ENCODE data around the gene TMOD4. TPM values are rescaled to one million over a fixed set of nuclear protein-coding genes. Genes with fewer than 3 reads are reported as not detected.

TMOD4 gene
- total and polyA plus RNA-seq, 10 of the 15 experiments (the other 5 are each of a cell fraction or from before 2014, with no cell fraction given) = 0.30 to 1.2 (median 0.50) TPM; not detected in 1

GRCh38 chr1:151165738-151166504 lies 9.9 kb downstream of the TMOD4 start, which contains the start of the genes LYSMD1 and SCNM1 (continued):
- TF ChIP-seq, protein P1, sequence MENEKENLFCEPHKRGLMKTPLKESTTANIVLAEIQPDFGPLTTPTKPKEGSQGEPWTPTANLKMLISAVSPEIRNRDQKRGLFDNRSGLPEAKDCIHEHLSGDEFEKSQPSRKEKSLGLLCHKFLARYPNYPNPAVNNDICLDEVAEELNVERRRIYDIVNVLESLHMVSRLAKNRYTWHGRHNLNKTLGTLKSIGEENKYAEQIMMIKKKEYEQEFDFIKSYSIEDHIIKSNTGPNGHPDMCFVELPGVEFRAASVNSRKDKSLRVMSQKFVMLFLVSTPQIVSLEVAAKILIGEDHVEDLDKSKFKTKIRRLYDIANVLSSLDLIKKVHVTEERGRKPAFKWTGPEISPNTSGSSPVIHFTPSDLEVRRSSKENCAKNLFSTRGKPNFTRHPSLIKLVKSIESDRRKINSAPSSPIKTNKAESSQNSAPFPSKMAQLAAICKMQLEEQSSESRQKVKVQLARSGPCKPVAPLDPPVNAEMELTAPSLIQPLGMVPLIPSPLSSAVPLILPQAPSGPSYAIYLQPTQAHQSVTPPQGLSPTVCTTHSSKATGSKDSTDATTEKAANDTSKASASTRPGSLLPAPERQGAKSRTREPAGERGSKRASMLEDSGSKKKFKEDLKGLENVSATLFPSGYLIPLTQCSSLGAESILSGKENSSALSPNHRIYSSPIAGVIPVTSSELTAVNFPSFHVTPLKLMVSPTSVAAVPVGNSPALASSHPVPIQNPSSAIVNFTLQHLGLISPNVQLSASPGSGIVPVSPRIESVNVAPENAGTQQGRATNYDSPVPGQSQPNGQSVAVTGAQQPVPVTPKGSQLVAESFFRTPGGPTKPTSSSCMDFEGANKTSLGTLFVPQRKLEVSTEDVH (IDR thresholded peaks at IDR 0.05; ENCODE audit: low read depth, partially characterized antibody) = peak; percentile 91
- TF ChIP-seq BMI1 (IDR thresholded peaks at IDR 0.05; ENCODE audit: borderline replicate concordance) (no peak), SP1 (IDR thresholded peaks at IDR 0.05; ENCODE audit: low read depth, low read length) (peak; percentile 79), CHD1 (IDR thresholded peaks at IDR 0.05; ENCODE audit: low read depth, low read length) (no peak), EP300 (IDR thresholded peaks at IDR 0.05; ENCODE audit: borderline replicate concordance in 1 of 2, control insufficient read depth in 1 of 2, low read depth in 2 of 2, low read length in 2 of 2) (0 out of 4 replicates have a peak, but pooled peaks of 1 of the 2 experiments have one; percentile 7), MEF2B (IDR thresholded peaks at IDR 0.05; ENCODE audit: partially characterized antibody, poor library complexity, severe bottlenecking) (peak; percentile 25), CREM (IDR thresholded peaks at IDR 0.05; ENCODE audit: low read depth) (peak; percentile 98), RFX5 (IDR thresholded peaks at IDR 0.05; ENCODE audit: low read depth, low read length) (no peak), NBN (IDR thresholded peaks at IDR 0.05) (peak; percentile 92), EGR1 (IDR thresholded peaks at IDR 0.05; ENCODE audit: borderline replicate concordance in 1 of 2, low read depth in 2 of 2, low read length in 2 of 2) (0 out of 3 replicates have a peak, but pooled peaks of 1 of the 2 experiments have one; percentile 25), BACH1 (IDR thresholded peaks at IDR 0.05; ENCODE audit: borderline replicate concordance) (peak; percentile 70; the same call in 1 of the 2 replicates), SRF (IDR thresholded peaks at IDR 0.05; ENCODE audit: low read depth in 2 of 2, low read length in 2 of 2) (peak in 1 of 2 experiments; percentile 56; a peak in 2 of 4 replicates), CHD4 (IDR thresholded peaks at IDR 0.05) (no peak), MTA2 (IDR thresholded peaks at IDR 0.05; ENCODE audit: low read depth) (0 out of 2 replicates have a peak, but pooled peaks have one; percentile 35), STAT1 (conservative IDR thresholded peaks at IDR 0.05) (peak; percentile 94; the same call in 1 of the 2 replicates), EED (IDR thresholded peaks at IDR 0.05; ENCODE audit: low read depth) (peak; percentile 55), CBX5 (IDR thresholded peaks at IDR 0.05; ENCODE audit: low read depth) (no peak), MEF2A (IDR thresholded peaks at IDR 0.05; ENCODE audit: insufficient read depth, low read depth, low read length) (peak; percentile 44; the same call in 1 of the 2 replicates), PML (IDR thresholded peaks at IDR 0.05; ENCODE audit: low read length) (peak; percentile 91), CREB1 (IDR thresholded peaks at IDR 0.05; ENCODE audit: low read depth) (peak; percentile 92), TARDBP (IDR thresholded peaks at IDR 0.05; ENCODE audit: borderline replicate concordance) (peak; percentile 98), STAT3 (IDR thresholded peaks at IDR 0.05; ENCODE audit: low read depth, low read length) (no peak)
- TF ChIP-seq, protein P2, sequence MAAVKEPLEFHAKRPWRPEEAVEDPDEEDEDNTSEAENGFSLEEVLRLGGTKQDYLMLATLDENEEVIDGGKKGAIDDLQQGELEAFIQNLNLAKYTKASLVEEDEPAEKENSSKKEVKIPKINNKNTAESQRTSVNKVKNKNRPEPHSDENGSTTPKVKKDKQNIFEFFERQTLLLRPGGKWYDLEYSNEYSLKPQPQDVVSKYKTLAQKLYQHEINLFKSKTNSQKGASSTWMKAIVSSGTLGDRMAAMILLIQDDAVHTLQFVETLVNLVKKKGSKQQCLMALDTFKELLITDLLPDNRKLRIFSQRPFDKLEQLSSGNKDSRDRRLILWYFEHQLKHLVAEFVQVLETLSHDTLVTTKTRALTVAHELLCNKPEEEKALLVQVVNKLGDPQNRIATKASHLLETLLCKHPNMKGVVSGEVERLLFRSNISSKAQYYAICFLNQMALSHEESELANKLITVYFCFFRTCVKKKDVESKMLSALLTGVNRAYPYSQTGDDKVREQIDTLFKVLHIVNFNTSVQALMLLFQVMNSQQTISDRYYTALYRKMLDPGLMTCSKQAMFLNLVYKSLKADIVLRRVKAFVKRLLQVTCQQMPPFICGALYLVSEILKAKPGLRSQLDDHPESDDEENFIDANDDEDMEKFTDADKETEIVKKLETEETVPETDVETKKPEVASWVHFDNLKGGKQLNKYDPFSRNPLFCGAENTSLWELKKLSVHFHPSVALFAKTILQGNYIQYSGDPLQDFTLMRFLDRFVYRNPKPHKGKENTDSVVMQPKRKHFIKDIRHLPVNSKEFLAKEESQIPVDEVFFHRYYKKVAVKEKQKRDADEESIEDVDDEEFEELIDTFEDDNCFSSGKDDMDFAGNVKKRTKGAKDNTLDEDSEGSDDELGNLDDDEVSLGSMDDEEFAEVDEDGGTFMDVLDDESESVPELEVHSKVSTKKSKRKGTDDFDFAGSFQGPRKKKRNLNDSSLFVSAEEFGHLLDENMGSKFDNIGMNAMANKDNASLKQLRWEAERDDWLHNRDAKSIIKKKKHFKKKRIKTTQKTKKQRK (IDR thresholded peaks at IDR 0.05; ENCODE audit: low read depth, low read length) = no peak
- TF ChIP-seq, protein P3, sequence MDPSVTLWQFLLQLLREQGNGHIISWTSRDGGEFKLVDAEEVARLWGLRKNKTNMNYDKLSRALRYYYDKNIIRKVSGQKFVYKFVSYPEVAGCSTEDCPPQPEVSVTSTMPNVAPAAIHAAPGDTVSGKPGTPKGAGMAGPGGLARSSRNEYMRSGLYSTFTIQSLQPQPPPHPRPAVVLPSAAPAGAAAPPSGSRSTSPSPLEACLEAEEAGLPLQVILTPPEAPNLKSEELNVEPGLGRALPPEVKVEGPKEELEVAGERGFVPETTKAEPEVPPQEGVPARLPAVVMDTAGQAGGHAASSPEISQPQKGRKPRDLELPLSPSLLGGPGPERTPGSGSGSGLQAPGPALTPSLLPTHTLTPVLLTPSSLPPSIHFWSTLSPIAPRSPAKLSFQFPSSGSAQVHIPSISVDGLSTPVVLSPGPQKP (IDR thresholded peaks at IDR 0.05; ENCODE audit: low read depth, low read length) = peak; percentile 99

Data from GM12878 (cell line).